Activated CD4-positive, alpha-beta memory T cell treated with anti-CD3 and anti-CD28 coated beads for 36 hours (primary cell): Measurements from ENCODE around the gene GYPC. TPM values are rescaled to one million over a fixed set of nuclear protein-coding genes. Genes with fewer than 3 reads are reported as not detected.

ENCODE experiments used
- CTCF ChIA-PET: fragments of 350-600 bp; sonication (Branson Sonifier 250); formaldehyde crosslinking; loops from one replicate; lab custom pipeline; 2021; ENCODE audit warnings: antibody characterized with exemption, inconsistent platforms; lab: Charles Lee
- POLR2A ChIA-PET: fragments of 350-600 bp; sonication (Branson Sonifier 250); formaldehyde crosslinking; loops from one replicate; lab custom pipeline; 2021; ENCODE audit warnings: antibody characterized with exemption; lab: Charles Lee
- DNase-seq: peaks from one replicate; pipeline ENCODE4 v3.0.0-alpha.2; 2020
- H3K27ac Mint-ChIP-seq: one replicate; pipeline ENCODE4 v1.8.0; 2021; ENCODE audit warnings: mixed read lengths
- H3K27me3 Mint-ChIP-seq: one replicate; pipeline ENCODE4 v1.8.0; 2021; ENCODE audit warnings: mixed read lengths
- H3K36me3 Mint-ChIP-seq: one replicate; pipeline ENCODE4 v1.8.0; 2021; ENCODE audit warnings: mixed read lengths
- H3K4me1 Mint-ChIP-seq: one replicate; pipeline ENCODE4 v1.8.0; 2021; ENCODE audit warnings: low read depth, mixed read lengths
- H3K4me3 Mint-ChIP-seq: one replicate; pipeline ENCODE4 v1.8.0; 2021; ENCODE audit warnings: mild to moderate bottlenecking, mixed read lengths
- H3K9me3 Mint-ChIP-seq: one replicate; pipeline ENCODE4 v1.8.0; 2021; ENCODE audit warnings: mixed read lengths
- intact Hi-C: fragments of 100-400 bp; cut with micrococcal nuclease; formaldehyde crosslinking; loops from one replicate; pipeline ENCODE4 v1.15.1; 2023
- total RNA-seq, 2 experiments: library from RNA; stranded (reverse); gene quantifications; one replicate each; pipeline ENCODE4 v1.2.3, GENCODE V29; 2021

GYPC gene
- total RNA-seq, 2 experiments from 2014 or later: 123 TPM

DNA sequence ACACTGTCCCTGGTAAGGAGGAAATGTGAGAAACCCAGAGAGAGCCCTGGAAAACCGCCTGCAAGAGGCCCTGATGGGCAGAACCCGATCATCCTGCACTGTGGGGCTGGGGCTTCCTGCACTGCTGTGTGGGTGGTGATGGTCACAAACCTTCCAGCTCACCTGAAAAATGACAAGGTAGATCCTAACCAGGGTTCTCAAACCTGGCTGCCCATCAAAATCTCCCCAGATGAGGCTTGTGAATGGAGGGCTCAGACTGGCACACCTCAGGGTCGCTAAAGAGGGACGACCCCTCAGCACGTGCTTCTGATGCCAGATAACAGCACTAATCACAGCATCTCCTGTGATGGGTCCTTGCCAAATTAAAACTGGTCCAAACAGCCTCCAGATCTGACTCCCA, 74.7 kb downstream of the GYPC start:
- DNase-seq: no peak
- no peaks in the 10 kb centered on the region for H3K4me1 Mint-ChIP-seq
- peaks cover 6% of the 10 kb centered on the region for H3K36me3 Mint-ChIP-seq
- CTCF ChIA-PET: no interaction called here
- intact Hi-C loops: no loop called here
- no peak overlapping the region for H3K27ac Mint-ChIP-seq
- H3K4me3 Mint-ChIP-seq: no peak overlapping the region
- H3K9me3 Mint-ChIP-seq: peaks cover 4% of the 10 kb centered on the region
- no peaks in the 10 kb centered on the region for H3K27me3 Mint-ChIP-seq
- POLR2A ChIA-PET: no interaction called here

DNA sequence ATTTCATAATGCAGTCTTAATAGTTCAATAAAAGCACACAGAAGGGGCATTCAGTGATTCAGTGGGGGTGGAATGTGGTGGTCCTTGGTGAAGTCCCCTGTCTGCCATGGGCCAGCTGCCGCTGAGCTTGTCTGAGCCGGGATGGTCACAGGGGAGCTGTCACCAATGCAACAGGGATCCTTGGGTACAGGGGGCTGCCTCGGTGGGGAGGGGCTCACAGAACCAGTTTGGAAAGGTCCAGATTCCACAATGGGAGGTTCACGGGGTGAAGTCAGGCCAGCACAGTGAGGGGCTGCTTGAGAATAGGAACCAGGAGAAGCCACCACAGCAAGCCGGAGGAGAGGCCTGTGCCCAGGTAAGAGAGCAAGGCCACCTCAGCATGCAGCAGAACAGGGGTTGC, 75.4 kb downstream of the GYPC start:
- intact Hi-C loops: no loop called here
- H3K27me3 Mint-ChIP-seq: no peaks in the 10 kb centered on the region
- H3K36me3 Mint-ChIP-seq: peaks cover 3% of the 10 kb centered on the region
- DNase-seq: no peak
- CTCF ChIA-PET: no interaction called here
- POLR2A ChIA-PET: no interaction called here
- H3K27ac Mint-ChIP-seq: no peak overlapping the region
- no peaks in the 10 kb centered on the region for H3K9me3 Mint-ChIP-seq
- no peaks in the 10 kb centered on the region for H3K4me1 Mint-ChIP-seq
- H3K4me3 Mint-ChIP-seq: no peak overlapping the region

DNA sequence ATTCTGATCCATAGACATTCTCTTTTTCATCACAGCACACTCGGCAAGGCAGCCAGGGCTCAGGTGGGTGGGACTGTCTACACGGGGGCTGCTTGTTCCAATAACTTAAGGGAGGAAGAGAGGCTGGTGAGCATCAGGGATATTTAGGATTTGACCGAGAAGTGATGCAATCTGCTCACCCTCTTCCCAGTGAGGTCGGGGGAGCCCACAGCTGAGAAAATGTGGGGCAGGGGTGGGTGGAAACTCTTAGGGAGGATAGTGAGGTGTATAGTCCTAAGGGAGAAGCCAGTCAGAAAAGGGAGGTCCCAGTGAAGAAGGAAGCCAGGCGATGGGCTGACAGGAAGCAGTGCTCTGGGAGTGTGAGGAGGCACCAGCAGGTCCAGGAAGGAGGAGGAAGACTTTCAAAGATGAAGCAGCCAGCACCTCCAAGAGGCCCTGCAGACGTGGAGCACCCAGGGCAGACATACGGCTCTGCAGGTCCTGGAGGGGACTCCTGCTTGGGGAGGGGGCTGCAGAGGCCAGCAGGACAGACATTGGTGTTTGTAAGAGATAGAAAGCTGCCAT, 76.8 kb downstream of the GYPC start:
- H3K9me3 Mint-ChIP-seq: no peaks in the 10 kb centered on the region
- no peak for DNase-seq
- intact Hi-C loops: no loop called here
- POLR2A ChIA-PET: no interaction called here
- H3K4me1 Mint-ChIP-seq: no peaks in the 10 kb centered on the region
- H3K27me3 Mint-ChIP-seq: no peaks in the 10 kb centered on the region
- H3K4me3 Mint-ChIP-seq: no peak overlapping the region
- CTCF ChIA-PET: no interaction called here
- no peak overlapping the region for H3K27ac Mint-ChIP-seq
- no peaks in the 10 kb centered on the region for H3K36me3 Mint-ChIP-seq

DNA sequence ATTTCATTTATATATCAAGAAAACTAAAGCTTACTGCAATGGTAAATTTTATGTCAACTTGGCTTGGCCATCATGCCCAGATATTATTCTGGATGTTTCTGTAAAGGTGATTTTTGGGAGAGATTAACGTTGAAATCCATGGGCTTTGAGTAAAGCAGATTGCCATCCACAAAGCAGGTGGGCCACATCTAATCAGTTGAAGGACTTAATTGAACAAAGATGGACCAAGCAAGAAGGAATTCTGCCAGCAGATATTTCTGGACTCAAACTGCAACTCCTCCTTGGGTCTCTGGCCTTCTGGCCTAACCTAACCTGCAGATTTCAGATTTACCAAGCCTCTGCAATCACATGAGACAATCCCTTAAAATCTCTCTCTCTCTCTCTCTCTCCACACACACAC, 77.8 kb downstream of the GYPC start:
- Mint-ChIP-seq H3K4me3 (no peak overlapping the region), H3K9me3 (no peaks in the 10 kb centered on the region), H3K27me3 (no peaks in the 10 kb centered on the region), H3K36me3 (no peaks in the 10 kb centered on the region), H3K4me1 (no peaks in the 10 kb centered on the region), H3K27ac (no peak overlapping the region)
- ChIA-PET CTCF (no interaction called here), POLR2A (no interaction called here)
- intact Hi-C loops: no loop called here
- no peak for DNase-seq

- ChIA-PET CTCF (no interaction called here), POLR2A (no interaction called here)
- no peaks in the 10 kb centered on the region for H3K27me3 Mint-ChIP-seq
These were observed 80.3 kb downstream of the GYPC start for GRCh38 chr2:126736133-126736874.

GRCh38 chr2:126739141-126739540, 83.2 kb downstream of the GYPC start:
- no peak overlapping the region for H3K27ac Mint-ChIP-seq
- no peak overlapping the region for H3K4me3 Mint-ChIP-seq
- intact Hi-C loops: no loop called here
- H3K36me3 Mint-ChIP-seq: no peaks in the 10 kb centered on the region
- ChIA-PET CTCF (no interaction called here), POLR2A (no interaction called here)
- H3K4me1 Mint-ChIP-seq: no peaks in the 10 kb centered on the region
- no peak for DNase-seq
- H3K9me3 Mint-ChIP-seq: no peaks in the 10 kb centered on the region
- H3K27me3 Mint-ChIP-seq: no peaks in the 10 kb centered on the region

More at GRCh38 chr2:126736133-126736874, 80.3 kb downstream of the GYPC start:
- Mint-ChIP-seq H3K4me1 (no peaks in the 10 kb centered on the region), H3K36me3 (no peaks in the 10 kb centered on the region), H3K9me3 (no peaks in the 10 kb centered on the region), H3K4me3 (no peak overlapping the region), H3K27ac (no peak overlapping the region)
- no peak for DNase-seq
- intact Hi-C loops: no loop called here

- no peaks in the 10 kb centered on the region for H3K27me3 Mint-ChIP-seq
- H3K4me3 Mint-ChIP-seq: no peak overlapping the region
- intact Hi-C loops: no loop called here
- CTCF ChIA-PET: no interaction called here
- POLR2A ChIA-PET: no interaction called here
- no peaks in the 10 kb centered on the region for H3K9me3 Mint-ChIP-seq
- H3K27ac Mint-ChIP-seq: no peak overlapping the region
- H3K4me1 Mint-ChIP-seq: no peaks in the 10 kb centered on the region
- DNase-seq: no peak
- H3K36me3 Mint-ChIP-seq: no peaks in the 10 kb centered on the region
These were observed 88.7 kb downstream of the GYPC start for GRCh38 chr2:126744640-126745039.

Other genes starting within 250 kb of the GYPC start
- gene TEX51, start 242.7 kb downstream of the GYPC start, total RNA-seq: not detected